ENCODE results near the gene ADGRG1.
"Not testable (repeated sequence)": the region's sequence is repeated elsewhere in the genome, so short reads cannot be mapped to it uniquely, and the experiment has no call there.

The ADGRG1 gene

GRCh38 chr16:57704905-57705852, 76.7 kb downstream of the ADGRG1 start:
- DNase-seq, result no peak

DNA sequence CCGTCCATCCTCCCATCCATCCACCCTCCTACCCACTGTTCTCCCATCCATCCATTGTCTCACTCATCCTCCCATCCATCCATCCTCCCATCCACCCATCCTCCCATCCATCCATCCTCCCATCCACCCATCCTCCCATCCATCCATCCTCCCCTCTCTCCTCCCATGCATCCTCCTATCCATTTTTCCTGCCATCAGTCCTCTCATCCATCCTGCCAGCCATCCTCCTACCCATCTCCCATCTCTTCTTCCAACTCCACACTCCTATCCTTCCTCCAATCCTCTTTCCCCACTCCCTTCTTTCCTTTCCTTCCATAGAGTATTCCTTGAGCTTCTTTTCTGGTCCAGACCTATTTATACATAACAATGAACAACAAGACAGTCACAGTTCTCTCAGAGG, 78.3 kb downstream of the ADGRG1 start:
- DNase-seq, result no peak

- DNase-seq, result no peak
Observed at GRCh38 chr16:57707331-57707730, 78.9 kb downstream of the ADGRG1 start.

DNA sequence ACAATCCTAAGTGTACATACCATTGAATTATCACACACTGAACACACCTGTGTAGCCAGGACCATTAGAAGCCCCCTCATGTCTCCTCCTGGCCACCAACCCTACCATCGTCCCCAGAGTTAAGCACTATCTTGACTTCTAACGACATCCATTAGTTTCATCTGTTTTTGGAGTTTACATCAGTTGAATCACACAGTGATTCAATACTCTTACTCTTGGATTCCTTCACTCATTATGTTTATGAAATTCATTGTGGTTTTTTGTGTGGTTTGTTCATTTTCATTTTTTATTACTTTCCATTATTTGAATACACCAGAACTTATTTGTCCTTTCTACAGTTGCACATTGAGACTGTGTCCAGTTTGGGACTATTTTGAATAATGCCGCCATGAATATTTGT, 79.7 kb downstream of the ADGRG1 start:
- DNase-seq, result no peak

GRCh38 chr16:57709663-57710062, 81.2 kb downstream of the ADGRG1 start:
- DNase-seq, result no peak

GRCh38 chr16:57711346-57711745, 82.9 kb downstream of the ADGRG1 start:
- DNase-seq, result no peak

DNA sequence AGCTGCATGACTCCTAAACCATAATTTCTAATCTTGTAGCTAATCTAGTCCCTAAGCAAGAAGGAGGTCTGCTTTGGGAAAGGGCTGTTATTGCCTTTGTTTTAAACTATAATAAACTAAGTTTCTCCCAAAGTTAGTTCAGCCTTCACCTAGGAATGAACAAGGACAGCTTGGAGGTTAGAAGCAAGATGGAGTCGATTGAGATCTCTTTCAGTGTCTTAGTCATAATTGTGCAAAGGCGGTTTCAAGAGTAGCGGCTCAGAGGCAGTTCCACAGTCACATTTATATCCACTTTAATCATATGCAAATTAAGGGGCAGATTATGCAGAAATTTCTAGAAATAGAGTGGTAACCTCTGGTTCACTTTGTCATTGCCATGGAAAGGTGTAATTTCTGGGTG, 83.6 kb downstream of the ADGRG1 start:
- no peak for DNase-seq

GRCh38 chr16:57712569-57712968, 84.1 kb downstream of the ADGRG1 start:
- DNase-seq, result not testable (repeated sequence)

GRCh38 chr16:57713596-57713995, 85.2 kb downstream of the ADGRG1 start:
- no peak for DNase-seq

GRCh38 chr16:57714047-57714446, 85.6 kb downstream of the ADGRG1 start:
- no peak for DNase-seq
